GM12872 (cell line): Measurements from ENCODE around the gene LPAR1.

ENCODE experiments used
- CTCF ChIP-seq: IDR thresholded peaks from 3 replicates; pipeline ENCODE4 v1.5.1; 2011; ENCODE audit warnings: low read depth, mild to moderate bottlenecking, low read length, moderate library complexity; ENCODE audit not compliant: insufficient read depth

LPAR1 gene

GRCh38 chr9:110874963-110875674 is 163.2 kb downstream of the LPAR1 start:
- peak; percentile 47 for TF ChIP-seq CTCF

- no peak for TF ChIP-seq CTCF
Measured at GRCh38 chr9:110872920-110873319, 165.3 kb downstream of the LPAR1 start.

- no peak for TF ChIP-seq CTCF
Measured at GRCh38 chr9:110871736-110872135, 166.5 kb downstream of the LPAR1 start.

- no peak for TF ChIP-seq CTCF
Measured at GRCh38 chr9:110869931-110870330, 168.3 kb downstream of the LPAR1 start.

GRCh38 chr9:110864011-110864410 is 174.3 kb downstream of the LPAR1 start:
- no peak for TF ChIP-seq CTCF

GRCh38 chr9:110856772-110857171 is 181.5 kb downstream of the LPAR1 start:
- TF ChIP-seq CTCF = no peak

- TF ChIP-seq CTCF = peak; percentile 6; the same call in 1 of the 3 replicates
Measured at GRCh38 chr9:110850401-110851135, 187.7 kb downstream of the LPAR1 start.
